ENCODE results near the gene CIDEC. TPM values are rescaled to one million over a fixed set of nuclear protein-coding genes. Genes with fewer than 3 reads are reported as not detected.

Gene CIDEC
- polyA plus RNA-seq, 3 donors, result 0.08 TPM; not detected in 2

- Mint-ChIP-seq H3K27ac (no peak overlapping the region), H3K9me3 (peaks cover 0 to 2% (median 0%) of the 10 kb centered on the region in 7 donors), H3K4me3 (no peak overlapping the region), H3K4me1 (peaks cover 2% of the 10 kb centered on the region), H3K36me3 (no peaks in the 10 kb centered on the region), H3K27me3 (ENCODE audit: low read depth in 3 of 3) (peaks cover 2% of the 10 kb centered on the region in 3 donors)
- intact Hi-C loops (cut with micrococcal nuclease), result no loop called here
- 97% methylated on average over 5 of the region's 7 CpGs for WGBS (ENCODE audit: insufficient coverage)
- TF ChIP-seq CTCF (IDR thresholded peaks at IDR 0.05), result no peak
- no peak for DNase-seq
- Histone ChIP-seq H3K79me2 (ENCODE audit: insufficient read depth, low read length) (no peaks in the 10 kb centered on the region), H3K9ac (ENCODE audit: insufficient read depth, low read length, poor library complexity, severe bottlenecking) (no peak overlapping the region), H4K20me1 (ENCODE audit: insufficient read depth, low read length) (no peaks in the 10 kb centered on the region), H3K4me1 (ENCODE audit: control insufficient read depth in 1 of 2, insufficient read depth in 2 of 2, low read length in 2 of 2) (no peaks in the 10 kb centered on the region), H3K4me2 (replicated peaks; ENCODE audit: extremely low read depth, low read length, poor library complexity, severe bottlenecking) (no peak overlapping the region), H3K4me3 (replicated peaks in 1 of 3; ENCODE audit: low read depth in 2 of 3, low read length in 3 of 3) (no peak overlapping the region), H3K27ac (ENCODE audit: low read depth in 1 of 2, low read length in 2 of 2) (no peak overlapping the region), H3K36me3 (replicated peaks in 1 of 2; ENCODE audit: control insufficient read depth in 1 of 2, insufficient read depth in 2 of 2, low read length in 2 of 2) (no peaks in the 10 kb centered on the region), H3K27me3 (ENCODE audit: control insufficient read depth in 2 of 2, insufficient read depth in 2 of 2, low read length in 2 of 2) (no peaks in the 10 kb centered on the region), H2AFZ (ENCODE audit: insufficient read depth, low read depth, low read length, poor library complexity, severe bottlenecking) (no peak overlapping the region), H3K9me3 (replicated peaks in 1 of 2; ENCODE audit: control insufficient read depth in 1 of 2, insufficient read depth in 1 of 2, low read length in 2 of 2) (no peaks in the 10 kb centered on the region)
Observed at GRCh38 chr3:9883706-9884554, 3.9 kb upstream of the CIDEC start.

- Mint-ChIP-seq H3K4me1 (no peaks in the 10 kb centered on the region), H3K27me3 (ENCODE audit: low read depth in 3 of 3) (peaks cover 0 to 3% (median 2%) of the 10 kb centered on the region in 3 donors), H3K36me3 (no peaks in the 10 kb centered on the region), H3K9me3 (peaks cover 0 to 2% (median 0%) of the 10 kb centered on the region in 7 donors), H3K27ac (no peak overlapping the region), H3K4me3 (no peak overlapping the region)
- TF ChIP-seq CTCF (IDR thresholded peaks at IDR 0.05), result no peak
- no peak overlapping the region for H3K27ac ChIP-seq (ENCODE audit: low read depth in 1 of 2, low read length in 2 of 2)
- WGBS (ENCODE audit: insufficient coverage), result 100% methylated on average over 1 of the region's 1 CpG
- H3K27me3 ChIP-seq (ENCODE audit: control insufficient read depth in 2 of 2, insufficient read depth in 2 of 2, low read length in 2 of 2), result no peaks in the 10 kb centered on the region
- no peaks in the 10 kb centered on the region for H3K36me3 ChIP-seq (replicated peaks in 1 of 2; ENCODE audit: control insufficient read depth in 1 of 2, insufficient read depth in 2 of 2, low read length in 2 of 2)
- no peaks in the 10 kb centered on the region for H3K9me3 ChIP-seq (replicated peaks in 1 of 2; ENCODE audit: control insufficient read depth in 1 of 2, insufficient read depth in 1 of 2, low read length in 2 of 2)
- H3K4me1 ChIP-seq (ENCODE audit: control insufficient read depth in 1 of 2, insufficient read depth in 2 of 2, low read length in 2 of 2), result no peaks in the 10 kb centered on the region
- no peak overlapping the region for H3K4me3 ChIP-seq (replicated peaks in 1 of 3; ENCODE audit: low read depth in 2 of 3, low read length in 3 of 3)
- no peak overlapping the region for H2AFZ ChIP-seq (ENCODE audit: insufficient read depth, low read depth, low read length, poor library complexity, severe bottlenecking)
- intact Hi-C loops (cut with micrococcal nuclease), result no loop called here
- no peaks in the 10 kb centered on the region for H4K20me1 ChIP-seq (ENCODE audit: insufficient read depth, low read length)
- DNase-seq, result no peak
- no peak overlapping the region for H3K4me2 ChIP-seq (replicated peaks; ENCODE audit: extremely low read depth, low read length, poor library complexity, severe bottlenecking)
- H3K79me2 ChIP-seq (ENCODE audit: insufficient read depth, low read length), result no peaks in the 10 kb centered on the region
- no peak overlapping the region for H3K9ac ChIP-seq (ENCODE audit: insufficient read depth, low read length, poor library complexity, severe bottlenecking)
Observed at GRCh38 chr3:9881441-9881840, 1.4 kb upstream of the CIDEC start.

All from CD14-positive monocyte (primary cell).